Ovary (tissue), 9 donors: ENCODE measurements around the gene PRMT3. TPM values are rescaled to one million over a fixed set of nuclear protein-coding genes. Genes with fewer than 3 reads are reported as not detected.
"Not testable (repeated sequence)": the region's sequence is repeated elsewhere in the genome, so short reads cannot be mapped to it uniquely, and the experiment has no call there.

ENCODE experiments used
- DNase-seq, 5 donors: peaks; one replicate each; pipeline ENCODE4 v3.0.0-alpha.2; 2019 to 2020
- H3K27ac ChIP-seq, 2 donors: fragments of 200-600 bp; one replicate each; pipeline versions ENCODE4 v1.5.1 to v1.8.0; 2019 to 2022
- H3K27me3 ChIP-seq: fragments of 200-600 bp; one replicate; pipeline ENCODE4 v1.8.0; 2022
- H3K36me3 ChIP-seq: fragments of 200-600 bp; sonication (generic); one replicate; pipeline ENCODE4 v1.5.1; 2019
- H3K4me1 ChIP-seq: one replicate; pipeline ENCODE4 v1.8.1; 2013; ENCODE audit warnings: mild to moderate bottlenecking, moderate library complexity; ENCODE audit not compliant: insufficient read depth
- H3K4me3 ChIP-seq: fragments of 200-600 bp; sonication (generic); one replicate; pipeline ENCODE4 v1.5.1; 2017
- H3K9me3 ChIP-seq, 2 donors: fragments of 200-600 bp in 1 of 2; sonication (generic) in 1 of 2; one replicate each; pipeline versions ENCODE4 v1.5.1 to v1.8.1; 2013 to 2019; ENCODE audit warnings: mild to moderate bottlenecking in 1 of 2, moderate library complexity in 1 of 2
- CTCF ChIP-seq, 3 donors: fragments of 450-650 bp in 2 of 3; fragments of 200-600 bp in 1 of 3; IDR thresholded peaks; one replicate each; pipeline versions ENCODE4 v1.5.1 to v1.8.0; 2016 to 2022; ENCODE audit warnings: antibody characterized with exemption in 3 of 3, mild to moderate bottlenecking in 1 of 3
- EP300 ChIP-seq: sonication (generic); formaldehyde crosslinking; IDR thresholded peaks from one replicate; pipeline ENCODE4 v1.6.1; 2017; ENCODE audit warnings: antibody characterized with exemption
- POLR2A ChIP-seq: fragments of 450-650 bp; IDR thresholded peaks from one replicate; pipeline ENCODE4 v1.6.1; 2017; ENCODE audit warnings: antibody characterized with exemption, mild to moderate bottlenecking, moderate library complexity
- WGBS, 3 donors: extraction: QIAGEN DNeasy Blood & Tissue Kit in 1 of 3; methylation state at CpG; one replicate each; pipeline versions ENCODE4 v1.1.5 to v1.1.7; 2013 to 2017; 5-methylcytosine and 5-hydroxymethylcytosine counted together
- intact Hi-C, 4 donors: fragments of 100-400 bp; cut with DNase I; formaldehyde crosslinking; loops; one replicate each; pipeline versions ENCODE4 v1.11.0 to v1.15.1; 2022 to 2023
- polyA plus RNA-seq, 2 donors: library from polyadenylated mRNA; stranded (reverse); fragments of 200-250 nt in 1 of 2; fragments of 350-450 nt in 1 of 2; fragmentation: Illumina TruSeq in 1 of 2; extraction: RNeasy Lipid Tissue Mini Kit (QIAGEN cat#74804) in 1 of 2; gene quantifications; one replicate each; pipeline ENCODE4 v1.2.3, GENCODE V29; 2013 to 2014
- total RNA-seq, 7 donors: library from RNA; depleted of rRNA in 2 of 7; stranded (reverse); fragments of >200 nt in 2 of 7; fragmentation: NEBNext Ultra II Directional in 3 of 7; extraction: Animal tissue kit (Norgen Biotek cat#: 25700) in 3 of 7; gene quantifications; one replicate each; pipeline versions ENCODE4 v1.1.0 to v1.2.4, GENCODE V29; 2016 to 2023
- donor health status: DM: no; HTN: no; CAD: no; lungs with moderate emphysema.
- donor health status: DM: no; HTN: no; CAD: no.
- donor health status: Bipolar disorder and iron deficiency.
- donor health status: DM: yes; HTN: yes; CAD: no.
- donor health status: DM: no; HTN: no; CAD: no.
- donor health status: DM: yes; HTN: yes; CAD: no.

The PRMT3 gene
- total and polyA plus RNA-seq, 9 donors, result 8.5 to 21.2 (median 14.8) TPM

- Histone ChIP-seq H3K4me1 (no peaks in the 10 kb centered on the region), H3K4me3 (no peak overlapping the region), H3K9me3 (no peaks in the 10 kb centered on the region), H3K27me3 (no peaks in the 10 kb centered on the region), H3K27ac (no peak overlapping the region), H3K36me3 (no peaks in the 10 kb centered on the region)
- TF ChIP-seq POLR2A (no peak), EP300 (no peak), CTCF (IDR thresholded peaks at IDR 0.05) (no peak)
- intact Hi-C loops, result no loop called here
- no peak for DNase-seq
- WGBS, 3 donors, result 98% methylated on average over 1 of the region's 1 CpG
Measured at GRCh38 chr11:20483931-20484330, 96.4 kb downstream of the PRMT3 start.

- H3K27ac ChIP-seq, H3K4me3 ChIP-seq, intact Hi-C loops, DNase-seq, H3K36me3 ChIP-seq, H3K9me3 ChIP-seq, H3K4me1 ChIP-seq, H3K27me3 ChIP-seq: not testable (repeated sequence)
- WGBS, 3 donors, result 88 to 100% (median 97%) methylated on average over 1 of the region's 1 CpG
Measured at GRCh38 chr11:20484416-20484815, 96.9 kb downstream of the PRMT3 start.

DNA sequence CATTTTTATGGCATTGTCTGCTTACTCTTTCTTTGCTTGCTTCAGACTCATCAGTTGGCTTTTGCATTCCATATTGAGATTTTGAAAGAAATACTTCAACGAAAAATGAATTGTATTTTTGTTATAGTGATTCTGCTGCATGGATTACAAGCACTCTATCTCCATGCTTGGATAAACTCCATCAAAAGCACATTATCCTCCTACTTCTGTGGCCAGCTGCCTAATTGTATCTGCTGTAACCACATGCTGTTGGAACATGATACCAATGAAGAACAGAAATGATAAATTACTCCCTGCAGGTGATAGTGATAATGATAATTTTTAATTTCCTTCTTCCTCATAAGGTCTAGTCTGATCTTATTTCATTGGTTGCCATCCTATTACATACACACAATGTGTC lies 100.8 kb downstream of the PRMT3 start:
- intact Hi-C loops, result no loop called here
- TF ChIP-seq CTCF (IDR thresholded peaks at IDR 0.05) (no peak), POLR2A (no peak), EP300 (no peak)

GRCh38 chr11:20489948-20490347 lies 102.4 kb downstream of the PRMT3 start:
- intact Hi-C loops, result no loop called here

More for the DNA sequence above, 100.8 kb downstream of the PRMT3 start:
- no peak overlapping the region for H3K4me3 ChIP-seq
- H3K36me3 ChIP-seq, result no peaks in the 10 kb centered on the region
- H3K4me1 ChIP-seq, result peaks cover under 1% of the 10 kb centered on the region
- DNase-seq, result no peak
- no peak overlapping the region for H3K27ac ChIP-seq
- 5 to 16% (median 11%) methylated on average over 1 of the region's 1 CpG for WGBS, 3 donors
- H3K27me3 ChIP-seq, result no peaks in the 10 kb centered on the region
- H3K9me3 ChIP-seq, result no peaks in the 10 kb centered on the region

GRCh38 chr11:20493340-20493739 lies 105.8 kb downstream of the PRMT3 start:
- no peak for TF ChIP-seq POLR2A
- no peak for TF ChIP-seq CTCF (IDR thresholded peaks at IDR 0.05)
- no peak for TF ChIP-seq EP300
- Histone ChIP-seq H3K9me3 (no peaks in the 10 kb centered on the region), H3K4me3 (no peak overlapping the region), H3K27ac (no peak overlapping the region), H3K27me3 (no peaks in the 10 kb centered on the region), H3K4me1 (peaks cover 2% of the 10 kb centered on the region), H3K36me3 (no peaks in the 10 kb centered on the region)
- WGBS, 3 donors, result 24 to 36% (median 28%) methylated on average over 4 of the region's 4 CpGs
- no peak for DNase-seq
- intact Hi-C loops, result no loop called here

More at GRCh38 chr11:20489948-20490347, 102.4 kb downstream of the PRMT3 start:
- no peak for TF ChIP-seq CTCF (IDR thresholded peaks at IDR 0.05)
- no peak for TF ChIP-seq POLR2A
- no peak for TF ChIP-seq EP300
- WGBS, 3 donors, result 90 to 94% (median 92%) methylated on average over 1 of the region's 1 CpG
- no peaks in the 10 kb centered on the region for H3K36me3 ChIP-seq
- H3K27ac ChIP-seq, result no peak overlapping the region
- no peaks in the 10 kb centered on the region for H3K9me3 ChIP-seq
- DNase-seq, result no peak
- no peak overlapping the region for H3K4me3 ChIP-seq
- peaks cover 2% of the 10 kb centered on the region for H3K4me1 ChIP-seq
- H3K27me3 ChIP-seq, result no peaks in the 10 kb centered on the region
